Left ventricle myocardium inferior (tissue), 1 donor: ENCODE results near the gene SYTL3. TPM values are rescaled to one million over a fixed set of nuclear protein-coding genes. Genes with fewer than 3 reads are reported as not detected.
"Not testable (repeated sequence)": the region's sequence is repeated elsewhere in the genome, so short reads cannot be mapped to it uniquely, and the experiment has no call there.

ENCODE experiments used
- DNase-seq: peaks from one replicate; pipeline ENCODE4 v3.0.0-alpha.2; 2020
- H3K27ac ChIP-seq: fragments of 200-600 bp; replicated peaks from 2 replicates; pipeline ENCODE4 v1.8.0; 2021
- H3K27me3 ChIP-seq: fragments of 200-600 bp; 2 replicates; pipeline ENCODE4 v1.8.0; 2021; ENCODE audit warnings: low read depth
- H3K36me3 ChIP-seq: fragments of 200-600 bp; 2 replicates; pipeline ENCODE4 v1.8.0; 2021
- H3K4me1 ChIP-seq: fragments of 200-600 bp; 2 replicates; pipeline ENCODE4 v1.8.0; 2021
- H3K4me3 ChIP-seq: fragments of 200-600 bp; 2 replicates; pipeline ENCODE4 v1.8.0; 2021; ENCODE audit warnings: mild to moderate bottlenecking, moderate library complexity
- H3K9me3 ChIP-seq: fragments of 200-600 bp; replicated peaks from 2 replicates; pipeline ENCODE4 v1.8.0; 2021
- intact Hi-C: fragments of 100-400 bp; cut with micrococcal nuclease; formaldehyde crosslinking; loops from one replicate; pipeline ENCODE4 v1.11.0; 2022
- total RNA-seq: library from RNA; stranded (reverse); fragmentation: NEBNext Ultra II Directional; extraction: Animal tissue kit (Norgen Biotek cat#: 25700); gene quantifications from one replicate; pipeline ENCODE4 v1.2.1, GENCODE V29; 2021
- TF ChIP-seq, protein P1 (sequence below): fragments of 200-600 bp; IDR thresholded peaks from 2 replicates; pipeline ENCODE4 v1.8.0; 2021; ENCODE audit warnings: antibody characterized with exemption, mild to moderate bottlenecking, borderline replicate concordance
- donor health status: DM: no; HTN: yes; CAD: no; lungs with severe emphysema.

SYTL3 gene
- total RNA-seq, 1 donor from 2014 or later: 11.2 TPM

- H3K9me3 ChIP-seq: no peaks in the 10 kb centered on the region
- intact Hi-C loops: no loop called here
- no peak overlapping the region for H3K27ac ChIP-seq
- peaks cover 73% of the 10 kb centered on the region for H3K36me3 ChIP-seq
- H3K27me3 ChIP-seq: no peaks in the 10 kb centered on the region
- no peak overlapping the region for H3K4me3 ChIP-seq
- TF ChIP-seq, protein P1, sequence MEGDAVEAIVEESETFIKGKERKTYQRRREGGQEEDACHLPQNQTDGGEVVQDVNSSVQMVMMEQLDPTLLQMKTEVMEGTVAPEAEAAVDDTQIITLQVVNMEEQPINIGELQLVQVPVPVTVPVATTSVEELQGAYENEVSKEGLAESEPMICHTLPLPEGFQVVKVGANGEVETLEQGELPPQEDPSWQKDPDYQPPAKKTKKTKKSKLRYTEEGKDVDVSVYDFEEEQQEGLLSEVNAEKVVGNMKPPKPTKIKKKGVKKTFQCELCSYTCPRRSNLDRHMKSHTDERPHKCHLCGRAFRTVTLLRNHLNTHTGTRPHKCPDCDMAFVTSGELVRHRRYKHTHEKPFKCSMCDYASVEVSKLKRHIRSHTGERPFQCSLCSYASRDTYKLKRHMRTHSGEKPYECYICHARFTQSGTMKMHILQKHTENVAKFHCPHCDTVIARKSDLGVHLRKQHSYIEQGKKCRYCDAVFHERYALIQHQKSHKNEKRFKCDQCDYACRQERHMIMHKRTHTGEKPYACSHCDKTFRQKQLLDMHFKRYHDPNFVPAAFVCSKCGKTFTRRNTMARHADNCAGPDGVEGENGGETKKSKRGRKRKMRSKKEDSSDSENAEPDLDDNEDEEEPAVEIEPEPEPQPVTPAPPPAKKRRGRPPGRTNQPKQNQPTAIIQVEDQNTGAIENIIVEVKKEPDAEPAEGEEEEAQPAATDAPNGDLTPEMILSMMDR: no peak
- DNase-seq: no peak
- peaks cover 44% of the 10 kb centered on the region for H3K4me1 ChIP-seq
Observed at GRCh38 chr6:158786645-158787304, 136.9 kb downstream of the SYTL3 start.

GRCh38 chr6:158787395-158787794, 137.5 kb downstream of the SYTL3 start:
- H3K27ac ChIP-seq: no peak overlapping the region
- intact Hi-C loops: no loop called here
- no peaks in the 10 kb centered on the region for H3K9me3 ChIP-seq
- H3K4me1 ChIP-seq: peaks cover 44% of the 10 kb centered on the region
- DNase-seq: no peak
- peaks cover 66% of the 10 kb centered on the region for H3K36me3 ChIP-seq
- TF ChIP-seq, protein P1: no peak
- no peaks in the 10 kb centered on the region for H3K27me3 ChIP-seq
- no peak overlapping the region for H3K4me3 ChIP-seq

DNA sequence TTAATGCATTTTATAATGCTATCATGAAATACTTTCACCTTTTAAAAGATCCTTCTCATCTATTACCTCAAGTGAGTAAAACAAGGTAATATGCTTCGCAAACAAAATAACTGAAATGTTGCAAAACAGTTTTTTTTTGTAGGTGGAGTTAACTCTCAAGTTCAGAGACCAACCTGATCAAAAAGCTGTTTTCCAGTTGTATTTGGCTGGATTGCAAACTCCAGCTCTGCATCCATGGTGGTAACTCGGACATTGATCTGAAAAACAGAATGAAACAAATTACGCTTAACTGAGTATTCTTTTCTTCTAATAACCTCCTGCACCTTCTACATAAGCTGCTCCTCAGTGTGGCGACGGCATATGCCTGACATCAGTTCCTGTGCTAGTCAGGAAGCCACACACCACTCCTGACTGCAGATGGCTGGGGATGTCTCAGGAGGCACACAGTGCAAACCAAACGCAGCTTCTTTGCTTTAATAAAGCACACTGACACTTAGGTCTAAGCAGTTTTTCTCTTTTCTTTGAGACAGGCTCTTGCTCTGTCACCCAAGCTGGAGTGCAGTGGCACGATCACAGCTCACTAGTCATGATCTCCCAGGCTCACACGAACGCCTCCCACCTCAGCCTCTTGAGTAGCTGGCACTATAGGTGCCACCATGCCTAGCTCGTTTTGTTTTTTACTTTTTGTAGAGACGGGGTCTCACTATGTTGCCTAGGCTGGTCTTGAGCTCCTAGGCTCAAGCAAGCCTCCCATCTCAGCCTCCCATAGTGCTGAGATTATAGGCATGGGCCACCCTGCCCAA, 139.5 kb downstream of the SYTL3 start:
- H3K27ac ChIP-seq: no peak overlapping the region

DNA sequence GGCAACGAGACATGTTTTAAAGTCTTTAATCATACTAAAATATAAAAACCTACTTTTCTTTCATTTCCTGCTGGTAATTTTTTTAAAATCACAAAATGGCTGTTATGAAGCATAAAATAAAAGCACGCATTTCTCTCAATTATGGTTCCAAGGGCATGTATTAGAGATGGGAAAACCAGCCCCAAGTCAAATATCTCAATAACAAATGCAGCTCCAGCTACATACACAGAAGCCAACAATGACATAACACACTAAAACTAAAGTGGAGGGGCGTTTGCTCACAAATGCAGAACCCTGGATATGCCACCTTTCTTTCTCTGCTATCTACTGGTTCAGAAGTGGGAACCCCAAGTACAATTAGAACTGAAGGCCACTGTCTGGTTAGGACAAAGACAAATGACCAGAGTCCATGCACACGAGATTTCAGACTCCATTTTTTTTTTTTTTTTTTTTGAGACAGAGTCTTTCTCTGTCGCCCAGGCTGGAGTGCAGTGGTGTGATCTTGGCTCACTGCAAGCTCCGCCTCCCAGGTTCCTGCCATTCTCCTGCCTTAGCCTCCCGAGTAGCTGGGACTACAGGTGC, 141.5 kb downstream of the SYTL3 start:
- no peak overlapping the region for H3K4me3 ChIP-seq
- H3K27ac ChIP-seq: peak overlapping the region; percentile 9
- no peaks in the 10 kb centered on the region for H3K9me3 ChIP-seq
- H3K4me1 ChIP-seq: peaks cover 68% of the 10 kb centered on the region
- H3K36me3 ChIP-seq: peaks cover 27% of the 10 kb centered on the region
- intact Hi-C loops: loop anchor here (10.0 kb wide), 1 partner anchor 87 kb away; no protein-coding TSS in a partner anchor
- DNase-seq: no peak
- TF ChIP-seq, protein P1: no peak
- no peaks in the 10 kb centered on the region for H3K27me3 ChIP-seq

More for the DNA sequence above, 139.5 kb downstream of the SYTL3 start:
- intact Hi-C loops: no loop called here
- TF ChIP-seq, protein P1: no peak
- Histone ChIP-seq H3K36me3 (peaks cover 47% of the 10 kb centered on the region), H3K4me1 (peaks cover 55% of the 10 kb centered on the region), H3K9me3 (no peaks in the 10 kb centered on the region), H3K4me3 (no peak overlapping the region), H3K27me3 (no peaks in the 10 kb centered on the region)
- DNase-seq: no peak

DNA sequence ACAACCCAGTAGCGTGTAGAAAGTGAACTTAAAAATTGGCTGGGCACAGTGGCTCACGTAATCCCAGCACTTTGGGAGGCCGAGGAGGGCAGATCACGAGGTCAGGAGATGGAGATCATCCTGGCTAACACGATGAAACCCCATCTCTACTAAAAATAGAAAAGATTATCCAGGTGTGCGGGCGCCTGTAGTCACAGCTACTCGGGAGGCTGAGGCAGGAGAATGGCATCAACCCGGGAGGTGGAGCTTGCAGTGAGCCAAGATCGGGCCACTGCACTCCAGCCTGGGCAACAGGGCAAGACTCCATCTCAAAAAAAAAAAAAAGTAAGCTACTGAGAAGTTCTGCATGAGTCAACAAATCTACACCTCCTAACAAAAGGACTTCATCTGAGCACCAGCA, 142.7 kb downstream of the SYTL3 start:
- not testable (repeated sequence) for H3K27me3 ChIP-seq, H3K27ac ChIP-seq, DNase-seq, H3K4me3 ChIP-seq, H3K9me3 ChIP-seq
- peaks cover 16% of the 10 kb centered on the region for H3K36me3 ChIP-seq
- intact Hi-C loops: loop anchor here (10.0 kb wide), 1 partner anchor 88 kb away; no protein-coding TSS in a partner anchor
- peaks cover 74% of the 10 kb centered on the region for H3K4me1 ChIP-seq

DNA sequence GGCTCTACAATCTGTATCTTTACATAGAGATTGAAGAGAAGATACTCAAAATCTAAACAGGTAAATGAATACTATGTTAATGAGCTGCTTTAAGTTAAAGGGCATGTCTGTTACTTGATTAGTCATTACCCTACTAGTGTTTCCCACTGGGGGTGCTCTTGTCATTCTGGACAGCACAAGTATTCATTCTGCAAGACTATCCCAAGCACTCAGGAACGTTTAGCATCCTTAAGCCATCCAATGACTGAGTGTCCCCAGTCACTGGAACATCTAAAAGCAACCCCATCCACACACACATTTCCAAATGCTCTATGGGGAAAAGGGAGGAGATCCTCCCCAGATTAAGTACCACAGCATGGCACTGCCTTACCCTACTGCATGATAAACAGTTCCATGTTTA, 143.6 kb downstream of the SYTL3 start:
- Histone ChIP-seq H3K27me3 (no peaks in the 10 kb centered on the region), H3K9me3 (no peaks in the 10 kb centered on the region), H3K4me3 (no peak overlapping the region), H3K4me1 (peaks cover 82% of the 10 kb centered on the region), H3K27ac (no peak overlapping the region), H3K36me3 (peaks cover 7% of the 10 kb centered on the region)
- intact Hi-C loops: loop anchor here (10.0 kb wide), 1 partner anchor 89 kb away; no protein-coding TSS in a partner anchor
- TF ChIP-seq, protein P1: peak; percentile 50
- no peak for DNase-seq
